HEK293 (cell line): ENCODE data around the gene AMBRA1.

ENCODE experiments used
- IKZF3 ChIP-seq: fragments of 450-650 bp; IDR thresholded peaks from 2 replicates; pipeline ENCODE4 v1.5.0; 2018; ENCODE audit warnings: missing biosample characterization, mild to moderate bottlenecking, missing genetic modification characterization, moderate library complexity
- KLF1 ChIP-seq: fragments of 450-650 bp; formaldehyde crosslinking; IDR thresholded peaks from 2 replicates; pipeline ENCODE4 v1.5.1; 2016; ENCODE audit warnings: missing biosample characterization, missing genetic modification characterization
- KLF17 ChIP-seq: fragments of 450-650 bp; formaldehyde crosslinking; IDR thresholded peaks from 2 replicates; pipeline ENCODE4 v1.5.1; 2016; ENCODE audit warnings: missing biosample characterization, missing genetic modification characterization
- KLF8 ChIP-seq: fragments of 450-650 bp; formaldehyde crosslinking; IDR thresholded peaks from 2 replicates; pipeline ENCODE4 v1.5.1; 2016; ENCODE audit warnings: missing biosample characterization, missing genetic modification characterization
- KLF9 ChIP-seq: fragments of 450-650 bp; formaldehyde crosslinking; IDR thresholded peaks from 2 replicates; pipeline ENCODE4 v1.5.1; 2016; ENCODE audit warnings: missing biosample characterization, missing genetic modification characterization, low read depth
- OSR2 ChIP-seq: fragments of 450-650 bp; formaldehyde crosslinking; IDR thresholded peaks from 2 replicates; pipeline ENCODE4 v1.5.1; 2016; ENCODE audit warnings: missing biosample characterization, missing genetic modification characterization
- PRDM10 ChIP-seq: fragments of 450-650 bp; formaldehyde crosslinking; IDR thresholded peaks from 2 replicates; pipeline ENCODE4 v1.5.1; 2016; ENCODE audit warnings: missing biosample characterization, missing genetic modification characterization
- PRDM2 ChIP-seq: fragments of 450-650 bp; formaldehyde crosslinking; IDR thresholded peaks from 2 replicates; pipeline ENCODE4 v1.5.1; 2016; ENCODE audit warnings: missing biosample characterization, missing genetic modification characterization, borderline replicate concordance
- RBAK ChIP-seq: fragments of 450-650 bp; formaldehyde crosslinking; IDR thresholded peaks from 2 replicates; pipeline ENCODE4 v1.5.1; 2016; ENCODE audit warnings: missing biosample characterization, missing genetic modification characterization
- SCRT2 ChIP-seq: fragments of 450-650 bp; formaldehyde crosslinking; IDR thresholded peaks from 2 replicates; pipeline ENCODE4 v1.5.1; 2016; ENCODE audit warnings: missing biosample characterization, missing genetic modification characterization
- SP3 ChIP-seq: fragments of 450-650 bp; formaldehyde crosslinking; IDR thresholded peaks from 2 replicates; pipeline ENCODE4 v1.5.1; 2016; ENCODE audit warnings: missing biosample characterization, missing genetic modification characterization
- WT1 ChIP-seq: fragments of 450-650 bp; formaldehyde crosslinking; IDR thresholded peaks from 2 replicates; pipeline ENCODE4 v1.5.1; 2016; ENCODE audit warnings: missing biosample characterization, missing genetic modification characterization
- ZBTB26 ChIP-seq: fragments of 450-650 bp; formaldehyde crosslinking; optimal IDR thresholded peaks from 2 replicates; pipeline ENCODE3; 2016; ENCODE audit warnings: missing biosample characterization, mild to moderate bottlenecking, missing genetic modification characterization
- ZBTB48 ChIP-seq: fragments of 450-650 bp; formaldehyde crosslinking; IDR thresholded peaks from 2 replicates; pipeline ENCODE4 v1.5.1; 2016; ENCODE audit warnings: missing biosample characterization, missing genetic modification characterization
- ZBTB49 ChIP-seq: fragments of 450-650 bp; formaldehyde crosslinking; IDR thresholded peaks from 2 replicates; pipeline ENCODE4 v1.5.1; 2016; ENCODE audit warnings: missing biosample characterization, missing genetic modification characterization, low read depth
- ZBTB8A ChIP-seq: fragments of 450-650 bp; formaldehyde crosslinking; IDR thresholded peaks from 2 replicates; pipeline ENCODE4 v1.5.1; 2016; ENCODE audit warnings: missing biosample characterization, missing genetic modification characterization
- ZFP41 ChIP-seq: fragments of 450-650 bp; formaldehyde crosslinking; IDR thresholded peaks from 2 replicates; pipeline ENCODE4 v1.5.1; 2016; ENCODE audit warnings: missing biosample characterization, missing genetic modification characterization, borderline replicate concordance
- ZNF335 ChIP-seq: fragments of 450-650 bp; formaldehyde crosslinking; conservative IDR thresholded peaks from 2 replicates; pipeline ENCODE4 v1.5.1; 2016; ENCODE audit warnings: missing biosample characterization, missing genetic modification characterization
- ZNF398 ChIP-seq: fragments of 450-650 bp; formaldehyde crosslinking; IDR thresholded peaks from 2 replicates; pipeline ENCODE4 v1.5.1; 2017; ENCODE audit warnings: missing biosample characterization, missing genetic modification characterization
- ZNF423 ChIP-seq: fragments of 450-650 bp; formaldehyde crosslinking; IDR thresholded peaks from 2 replicates; pipeline ENCODE4 v1.5.1; 2016; ENCODE audit warnings: missing biosample characterization, missing genetic modification characterization
- ZNF843 ChIP-seq: fragments of 450-650 bp; formaldehyde crosslinking; IDR thresholded peaks from 2 replicates; pipeline ENCODE4 v1.5.1; 2016; ENCODE audit warnings: missing biosample characterization, missing genetic modification characterization

Gene AMBRA1

GRCh38 chr11:46381819-46382645 lies 211.8 kb downstream of the AMBRA1 start (continued):
- peak; percentile 23; the same call in 1 of the 2 replicates for TF ChIP-seq ZBTB48 (tag by site-specific recombination)
- TF ChIP-seq ZFP41 (tag by site-specific recombination): no peak
- TF ChIP-seq KLF17 (tag by site-specific recombination): 0 out of 2 replicates have a peak, but pooled peaks have one; percentile 52
- TF ChIP-seq KLF8 (tag by site-specific recombination): peak; percentile 41; the same call in 1 of the 2 replicates
- TF ChIP-seq ZNF423 (tag by site-specific recombination): 0 out of 2 replicates have a peak, but pooled peaks have one; percentile 34
- no peak for TF ChIP-seq OSR2 (tag by site-specific recombination)
- TF ChIP-seq SP3 (tag by site-specific recombination): peak; percentile 31; the same call in 1 of the 2 replicates
- no peak for TF ChIP-seq PRDM2
- TF ChIP-seq ZBTB26 (tag by site-specific recombination): peak; percentile 48
- TF ChIP-seq KLF1 (tag by site-specific recombination): no peak
- TF ChIP-seq SCRT2 (tag by site-specific recombination): no peak
- TF ChIP-seq RBAK (tag by site-specific recombination): no peak
- peak; percentile 52; the same call in 1 of the 2 replicates for TF ChIP-seq KLF9 (tag by site-specific recombination)
- no peak for TF ChIP-seq IKZF3 (tag by site-specific recombination)
- peak; percentile 60 for TF ChIP-seq ZNF335 (tag by site-specific recombination)
- TF ChIP-seq WT1: peak; percentile 33; the same call in 1 of the 2 replicates
- peak; percentile 38; the same call in 1 of the 2 replicates for TF ChIP-seq ZNF398
- no peak for TF ChIP-seq ZNF843
- TF ChIP-seq ZBTB49 (tag by site-specific recombination): no peak
- TF ChIP-seq ZBTB8A: peak; percentile 48; the same call in 1 of the 2 replicates
- 0 out of 2 replicates have a peak, but pooled peaks have one; percentile 25 for TF ChIP-seq PRDM10 (tag by site-specific recombination)
